Measurements from ENCODE around the gene SOAT1. TPM values are rescaled to one million over a fixed set of nuclear protein-coding genes. Genes with fewer than 3 reads are reported as not detected.
A peak's percentile ranks its signal among the peaks of the same experiment; 100 is the strongest.

Gene SOAT1
- total and polyA plus RNA-seq, 2 of the 8 experiments (the other 6 are each of a cell fraction or from before 2014, with no cell fraction given), result 2.7 to 4.7 TPM

GRCh38 chr1:179251675-179252074, 41.9 kb upstream of the SOAT1 start:
- Histone ChIP-seq H3K36me3 (ENCODE audit: control insufficient read depth in 2 of 4, insufficient read depth in 4 of 4, low read length in 3 of 4) (no peaks in the 10 kb centered on the region), H4K91ac (replicated peaks; ENCODE audit: insufficient read length, low read length) (no peak overlapping the region), H3K9me3 (ENCODE audit: insufficient read depth in 2 of 2, low read depth in 1 of 2, low read length in 1 of 2) (no peaks in the 10 kb centered on the region), H3K56ac (replicated peaks; ENCODE audit: insufficient read length, low read depth, low read length) (no peak overlapping the region), H3K4me3 (ENCODE audit: extremely low read depth in 1 of 4, insufficient read depth in 2 of 4, low read depth in 3 of 4, low read length in 4 of 4) (no peak overlapping the region), H2BK15ac (ENCODE audit: low read length) (no peak overlapping the region), H2BK20ac (ENCODE audit: low read length) (no peak overlapping the region), H3K79me1 (ENCODE audit: low read depth, low read length) (no peaks in the 10 kb centered on the region), H3K79me2 (ENCODE audit: control insufficient read depth in 1 of 2, insufficient read depth in 2 of 2, low read length in 2 of 2) (no peaks in the 10 kb centered on the region), H3K9ac (replicated peaks in 1 of 4; ENCODE audit: extremely low read depth in 1 of 4, low read depth in 3 of 4, low read length in 3 of 4) (no peak overlapping the region), H4K20me1 (replicated peaks in 1 of 2; ENCODE audit: control insufficient read depth in 1 of 2, insufficient read depth in 2 of 2, low read length in 2 of 2) (no peaks in the 10 kb centered on the region), H3K4me2 (ENCODE audit: insufficient read depth in 1 of 2, low read depth in 2 of 2, low read length in 2 of 2) (no peak overlapping the region), H3K4me1 (replicated peaks in 1 of 4; ENCODE audit: control insufficient read depth in 3 of 4, insufficient read depth in 4 of 4, low read length in 3 of 4) (no peaks in the 10 kb centered on the region), H3K23ac (ENCODE audit: insufficient read length) (no peak overlapping the region), H2AK5ac (ENCODE audit: low read depth, low read length) (no peak overlapping the region), H4K8ac (ENCODE audit: extremely low read depth, insufficient read depth, low read length) (no peak overlapping the region), H2AFZ (ENCODE audit: low read length) (no peak overlapping the region), H3K27me3 (replicated peaks in 1 of 4; ENCODE audit: control insufficient read depth in 3 of 4, extremely low read depth in 1 of 4, insufficient read depth in 3 of 4, low read length in 3 of 4) (no peaks in the 10 kb centered on the region), H3K23me2 (ENCODE audit: low read depth, low read length) (no peaks in the 10 kb centered on the region), H3K14ac (ENCODE audit: insufficient read length) (no peak overlapping the region), H3K4ac (replicated peaks; ENCODE audit: insufficient read length, low read depth, low read length) (no peak overlapping the region), H2BK12ac (ENCODE audit: low read depth, low read length) (no peak overlapping the region), H4K5ac (ENCODE audit: insufficient read length, low read depth, low read length) (no peak overlapping the region), H2BK120ac (replicated peaks; ENCODE audit: low read depth, low read length) (no peak overlapping the region), H2BK5ac (ENCODE audit: low read depth, low read length) (no peak overlapping the region), H3K27ac (ENCODE audit: low read depth, low read length) (no peak overlapping the region), H3K18ac (ENCODE audit: extremely low read depth, low read length) (no peak overlapping the region)
- 82% methylated on average over 1 of the region's 1 CpG; no CpG with 5 or more reads in 1 of the 2 experiments for WGBS, 2 experiments (ENCODE audit: extremely low coverage in 1 of 2, insufficient coverage in 1 of 2, insufficient read length in 1 of 2, insufficient replicate concordance in 2 of 2, low coverage in 1 of 2, low lambda C conversion rate in 2 of 2, missing lambda C conversion rate in 1 of 2)
- POLR2A ChIA-PET (ENCODE audit: partially characterized antibody), result no interaction called here
- CTCF ChIA-PET (ENCODE audit: partially characterized antibody), result interaction anchor here (0.9 to 2.0 kb wide), 17 partner anchors 9 to 561 kb away, joined by 3 to 9 read pairs (median 4); partner anchors contain the start of gene SOAT1
- no peak for DNase-seq (ENCODE audit: low read depth in 1 of 2, low spot score in 2 of 2)
- TF ChIP-seq BACH1 (IDR thresholded peaks at IDR 0.05; ENCODE audit: low read length) (no peak), CTCF (IDR thresholded peaks at IDR 0.05; ENCODE audit: control extremely low read depth in 1 of 3, insufficient read depth in 1 of 3, low read depth in 1 of 3, low read length in 3 of 3) (peak in 2 of 3 experiments; percentile 45 to 48; a peak in 2 of 4 replicates), POLR2AphosphoS5 (IDR thresholded peaks at IDR 0.05; ENCODE audit: low read depth, low read length) (no peak), BCL11A (IDR thresholded peaks at IDR 0.05; ENCODE audit: low read depth in 2 of 2, low read length in 2 of 2) (no peak), RAD21 (IDR thresholded peaks at IDR 0.05 in 1 of 2, conservative IDR thresholded peaks at IDR 0.05 in 1 of 2; ENCODE audit: low read depth in 2 of 2, low read length in 2 of 2) (peak; percentile 74 to 82), RFX5 (IDR thresholded peaks at IDR 0.05; ENCODE audit: borderline replicate concordance, low read depth, low read length) (no peak), RNF2 (IDR thresholded peaks at IDR 0.05; ENCODE audit: borderline replicate concordance, low read depth, low read length, missing control alignments, poor library complexity, severe bottlenecking) (no peak)
- no peak for FAIRE-seq
